GM12891 (cell line): Measurements from ENCODE around the gene ALG5.

Experiments used
- PAX5 ChIP-seq: IDR thresholded peaks from 2 replicates; pipeline ENCODE4 v1.6.1; 2011; ENCODE audit warnings: low read length, moderate library complexity, mild to moderate bottlenecking; ENCODE audit not compliant: insufficient read depth, severe bottlenecking
- POLR2A ChIP-seq: IDR thresholded peaks from 2 replicates; pipeline ENCODE4 v1.6.1; 2011; ENCODE audit warnings: low read depth, low read length, control low read depth
- POLR2AphosphoS5 ChIP-seq: IDR thresholded peaks from 2 replicates; pipeline ENCODE4 v1.6.1; 2011; ENCODE audit warnings: low read depth, low read length, control low read depth
- SPI1 ChIP-seq: IDR thresholded peaks from 2 replicates; pipeline ENCODE4 v1.6.1; 2011; ENCODE audit warnings: low read depth, low read length, control low read depth
- TAF1 ChIP-seq: IDR thresholded peaks from 2 replicates; pipeline ENCODE4 v1.6.1; 2011; ENCODE audit warnings: low read depth, low read length, control low read depth

- TF ChIP-seq POLR2AphosphoS5 (no peak), POLR2A (no peak), SPI1 (no peak), PAX5 (no peak), TAF1 (no peak)
Measured at GRCh38 chr13:36907821-36908220, 91.3 kb downstream of the ALG5 start.
